CD4-positive, alpha-beta T cell (primary cell): ENCODE data around the gene P3R3URF. TPM values are rescaled to one million over a fixed set of nuclear protein-coding genes. Genes with fewer than 3 reads are reported as not detected.
A peak's percentile ranks its signal among the peaks of the same experiment; 100 is the strongest.

ENCODE experiments used
- ATAC-seq: fragments of 200-7000 bp; cut with Tn5 transposase; one replicate; pipeline ENCODE4 v1.10.0; 2022; ENCODE audit warnings: mild to moderate bottlenecking; ENCODE audit not compliant: poor library complexity
- CTCF ChIA-PET: fragments of 350-600 bp; sonication (Branson Sonifier 250); formaldehyde crosslinking; loops from one replicate; lab custom pipeline; 2021; ENCODE audit warnings: antibody characterized with exemption, inconsistent platforms; lab: Charles Lee
- POLR2A ChIA-PET: fragments of 350-600 bp; sonication (Branson Sonifier 250); formaldehyde crosslinking; loops from one replicate; lab custom pipeline; 2021; ENCODE audit warnings: antibody characterized with exemption, inconsistent platforms; lab: Charles Lee
- DNase-seq, 14 experiments: peaks; one replicate each; pipeline ENCODE4 v3.0.0-alpha.2; 2013 to 2020; ENCODE audit warnings: mixed read lengths in 2 of 14
- H3K27ac ChIP-seq, 2 donors: one replicate each; pipeline versions ENCODE4 v1.5.1 to v1.7.0; 2013; ENCODE audit warnings: low read length in 2 of 2, low read depth in 1 of 2, mild to moderate bottlenecking in 1 of 2
- H3K27me3 ChIP-seq, 2 experiments: 1 replicate in 1 of 2; 2 replicates in 1 of 2; pipeline versions ENCODE4 v1.6.1 to v1.7.0; 2013; ENCODE audit warnings: low read length in 2 of 2, control low read depth in 1 of 2, mild to moderate bottlenecking in 1 of 2, moderate library complexity in 1 of 2; ENCODE audit not compliant: insufficient read depth in 2 of 2, control insufficient read depth in 1 of 2
- H3K36me3 ChIP-seq: one replicate; pipeline ENCODE4 v1.6.1; 2013; ENCODE audit warnings: low read length, control low read depth; ENCODE audit not compliant: insufficient read depth
- H3K4me1 ChIP-seq: one replicate; pipeline ENCODE4 v1.6.1; 2013; ENCODE audit warnings: low read length, control low read depth; ENCODE audit not compliant: insufficient read depth
- H3K4me3 ChIP-seq: one replicate; pipeline ENCODE4 v1.5.1; 2013; ENCODE audit warnings: mild to moderate bottlenecking, low read length, moderate library complexity
- H3K9me3 ChIP-seq, 2 experiments: 1 replicate in 1 of 2; 2 replicates in 1 of 2; pipeline versions ENCODE4 v1.6.1 to v1.7.0; 2013; ENCODE audit warnings: low read length in 2 of 2, mild to moderate bottlenecking in 2 of 2, control low read depth in 1 of 2, moderate library complexity in 1 of 2; ENCODE audit not compliant: control insufficient read depth in 1 of 2, insufficient read depth in 1 of 2
- H3K27ac Mint-ChIP-seq: one replicate; pipeline ENCODE4 v1.8.0; 2020; ENCODE audit warnings: mixed read lengths
- H3K27me3 Mint-ChIP-seq: one replicate; pipeline ENCODE4 v1.8.0; 2021; ENCODE audit warnings: mixed read lengths
- H3K36me3 Mint-ChIP-seq: one replicate; pipeline ENCODE4 v1.8.0; 2021; ENCODE audit warnings: low read depth, mixed read lengths
- H3K4me1 Mint-ChIP-seq: one replicate; pipeline ENCODE4 v1.8.0; 2021; ENCODE audit warnings: low read depth, mixed read lengths
- H3K4me3 Mint-ChIP-seq: one replicate; pipeline ENCODE4 v1.8.0; 2020; ENCODE audit warnings: mild to moderate bottlenecking, mixed read lengths
- H3K9me3 Mint-ChIP-seq: one replicate; pipeline ENCODE4 v1.8.0; 2020; ENCODE audit warnings: mixed read lengths
- intact Hi-C, 2 experiments: fragments of 100-400 bp; cut with DNase I in 1 of 2; cut with micrococcal nuclease in 1 of 2; formaldehyde crosslinking; loops; one replicate each; pipeline versions ENCODE4 v1.15.1 to v1.9.0; 2023 to 2025; cut with DNase I, micrococcal nuclease
- total RNA-seq, 174 experiments: library from RNA in 2 of 174; stranded (reverse) in 2 of 174; gene quantifications; one replicate each; pipeline ENCODE4 v1.2.3 and lab custom pipeline; 2021 to 2026
- TF ChIP-seq, protein P1 (sequence below): fragments of 200-600 bp; IDR thresholded peaks from one replicate; pipeline ENCODE4 v1.8.0; 2022; ENCODE audit warnings: antibody characterized with exemption, mild to moderate bottlenecking

The P3R3URF gene
- total RNA-seq, 2 experiments from 2014 or later: not detected

DNA sequence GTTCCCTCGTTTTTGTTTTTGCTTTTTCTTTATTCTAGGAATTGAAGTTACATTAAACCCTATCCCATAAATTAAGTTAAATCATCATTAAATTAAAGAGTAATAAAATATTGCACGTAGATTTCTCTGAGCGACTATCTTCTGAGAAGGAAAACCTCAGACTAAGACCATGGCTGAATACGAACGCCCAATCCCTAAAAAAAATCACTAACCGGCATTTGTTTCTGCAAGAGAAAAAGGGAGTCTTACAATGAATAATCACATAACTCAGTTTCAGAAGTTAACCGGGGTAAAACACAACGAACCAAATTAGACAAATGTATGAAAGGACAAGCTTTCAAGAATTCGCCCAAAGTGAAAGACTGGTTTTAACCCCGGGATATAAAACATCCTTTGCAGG is 45.2 kb downstream of the P3R3URF start:
- CTCF ChIA-PET: no interaction called here
- ATAC-seq (no peak), DNase-seq (peak in 1 of 14 experiments; percentile 9)
- Histone ChIP-seq H3K27me3 (peaks cover 26 to 32% of the 10 kb centered on the region in 2 experiments), H3K36me3 (no peaks in the 10 kb centered on the region), H3K4me1 (peaks cover 23% of the 10 kb centered on the region), H3K4me3 (no peak overlapping the region), H3K27ac (no peak overlapping the region), H3K9me3 (no peaks in the 10 kb centered on the region)
- intact Hi-C loops: no loop called here
- Mint-ChIP-seq H3K4me3 (peak overlapping the region; percentile 57), H3K4me1 (peaks cover 30% of the 10 kb centered on the region), H3K27me3 (peaks cover 60% of the 10 kb centered on the region), H3K27ac (no peak overlapping the region), H3K9me3 (no peaks in the 10 kb centered on the region), H3K36me3 (peaks cover 4% of the 10 kb centered on the region)
- TF ChIP-seq, protein P1, sequence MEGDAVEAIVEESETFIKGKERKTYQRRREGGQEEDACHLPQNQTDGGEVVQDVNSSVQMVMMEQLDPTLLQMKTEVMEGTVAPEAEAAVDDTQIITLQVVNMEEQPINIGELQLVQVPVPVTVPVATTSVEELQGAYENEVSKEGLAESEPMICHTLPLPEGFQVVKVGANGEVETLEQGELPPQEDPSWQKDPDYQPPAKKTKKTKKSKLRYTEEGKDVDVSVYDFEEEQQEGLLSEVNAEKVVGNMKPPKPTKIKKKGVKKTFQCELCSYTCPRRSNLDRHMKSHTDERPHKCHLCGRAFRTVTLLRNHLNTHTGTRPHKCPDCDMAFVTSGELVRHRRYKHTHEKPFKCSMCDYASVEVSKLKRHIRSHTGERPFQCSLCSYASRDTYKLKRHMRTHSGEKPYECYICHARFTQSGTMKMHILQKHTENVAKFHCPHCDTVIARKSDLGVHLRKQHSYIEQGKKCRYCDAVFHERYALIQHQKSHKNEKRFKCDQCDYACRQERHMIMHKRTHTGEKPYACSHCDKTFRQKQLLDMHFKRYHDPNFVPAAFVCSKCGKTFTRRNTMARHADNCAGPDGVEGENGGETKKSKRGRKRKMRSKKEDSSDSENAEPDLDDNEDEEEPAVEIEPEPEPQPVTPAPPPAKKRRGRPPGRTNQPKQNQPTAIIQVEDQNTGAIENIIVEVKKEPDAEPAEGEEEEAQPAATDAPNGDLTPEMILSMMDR: no peak
- POLR2A ChIA-PET: interaction anchor here (0.6 to 3.4 kb wide), 3 partner anchors 8 to 36 kb away, joined by 3 to 17 read pairs (median 3); no protein-coding TSS in a partner anchor

DNA sequence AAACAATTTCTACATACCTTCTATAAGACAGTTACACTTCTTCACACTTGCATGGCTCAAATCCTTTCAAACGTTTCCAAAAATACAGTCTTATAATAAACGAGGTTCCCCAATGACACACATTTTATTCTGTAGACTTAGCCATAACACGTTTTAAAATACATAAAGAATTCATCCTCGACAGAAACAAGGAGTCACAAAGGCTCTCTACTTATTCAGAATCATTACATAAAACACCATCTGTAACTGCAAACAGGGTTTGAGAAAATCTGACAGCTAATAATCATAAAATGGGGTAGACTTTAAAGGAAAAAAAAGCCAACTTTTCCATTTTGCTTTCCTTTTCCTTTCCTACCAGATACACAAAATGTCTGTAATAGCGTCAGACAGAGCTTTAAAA is 45.7 kb downstream of the P3R3URF start:
- H3K4me1 ChIP-seq: peaks cover 23% of the 10 kb centered on the region
- no peaks in the 10 kb centered on the region for H3K9me3 ChIP-seq
- no peak overlapping the region for H3K27ac ChIP-seq
- Mint-ChIP-seq H3K9me3 (no peaks in the 10 kb centered on the region), H3K4me1 (peaks cover 30% of the 10 kb centered on the region), H3K27me3 (peaks cover 60% of the 10 kb centered on the region), H3K36me3 (peaks cover 4% of the 10 kb centered on the region), H3K27ac (no peak overlapping the region), H3K4me3 (no peak overlapping the region)
- ChIA-PET CTCF (no interaction called here), POLR2A (interaction anchor here (3.4 kb wide), 1 partner anchor 36 kb away, joined by 17 read pairs; no protein-coding TSS in a partner anchor)
- H3K4me3 ChIP-seq: no peak overlapping the region
- DNase-seq (no peak), ATAC-seq (no peak)
- TF ChIP-seq, protein P1: no peak
- H3K36me3 ChIP-seq: no peaks in the 10 kb centered on the region
- intact Hi-C loops: no loop called here
- peaks cover 26 to 32% of the 10 kb centered on the region in 2 experiments for H3K27me3 ChIP-seq

DNA sequence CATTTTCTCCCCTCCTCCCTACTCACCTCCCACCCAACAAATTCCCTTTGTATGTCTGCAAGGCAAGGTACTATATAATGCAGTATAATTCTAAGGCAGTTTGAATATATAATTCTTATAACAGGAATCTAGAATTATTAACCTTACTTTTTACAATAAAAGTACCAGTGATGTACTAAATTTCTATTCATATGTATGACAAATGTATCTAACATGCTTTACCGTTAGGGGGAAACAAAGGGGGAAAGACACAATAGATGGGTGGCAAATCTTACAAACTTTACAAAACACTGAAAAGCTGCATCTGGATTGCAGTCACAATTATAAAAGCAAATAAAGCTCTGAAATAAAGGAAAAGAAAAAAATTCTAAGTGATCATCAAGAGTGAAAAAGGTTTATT is 46.2 kb downstream of the P3R3URF start:
- no peaks in the 10 kb centered on the region for H3K36me3 ChIP-seq
- peaks cover 60% of the 10 kb centered on the region for H3K27me3 Mint-ChIP-seq
- peaks cover 23% of the 10 kb centered on the region for H3K4me1 ChIP-seq
- H3K27ac ChIP-seq: no peak overlapping the region
- peaks cover 30% of the 10 kb centered on the region for H3K4me1 Mint-ChIP-seq
- no peak for DNase-seq
- TF ChIP-seq, protein P1: no peak
- H3K27ac Mint-ChIP-seq: no peak overlapping the region
- no peaks in the 10 kb centered on the region for H3K9me3 ChIP-seq
- CTCF ChIA-PET: no interaction called here
- peaks cover 26 to 32% of the 10 kb centered on the region in 2 experiments for H3K27me3 ChIP-seq
- peaks cover 4% of the 10 kb centered on the region for H3K36me3 Mint-ChIP-seq
- intact Hi-C loops: no loop called here
- no peak for ATAC-seq
- H3K9me3 Mint-ChIP-seq: no peaks in the 10 kb centered on the region
- peak overlapping the region; percentile 3 for H3K4me3 Mint-ChIP-seq
- POLR2A ChIA-PET: interaction anchor here (3.4 kb wide), 1 partner anchor 37 kb away, joined by 17 read pairs; no protein-coding TSS in a partner anchor
- no peak overlapping the region for H3K4me3 ChIP-seq
